Left lung (tissue), 10 donors: ENCODE measurements around the gene ULK3. TPM values are rescaled to one million over a fixed set of nuclear protein-coding genes. Genes with fewer than 3 reads are reported as not detected.

Experiments used
- ATAC-seq: fragments of 200-7000 bp; cut with Tn5 transposase; one replicate; pipeline ENCODE4 v1.9.1; 2020; ENCODE audit warnings: moderate library complexity
- DNase-seq, 4 donors: peaks; one replicate each; pipeline ENCODE4 v3.0.0-alpha.2; 2013 to 2020
- H3K27ac ChIP-seq, 2 donors: fragments of 200-600 bp; sonication (generic) in 1 of 2; one replicate each; pipeline versions ENCODE4 v1.5.0 to v1.8.0; 2020 to 2021
- H3K27me3 ChIP-seq, 2 donors: fragments of 200-600 bp; sonication (generic) in 1 of 2; one replicate each; pipeline versions ENCODE4 v1.5.0 to v1.8.0; 2020 to 2021
- H3K36me3 ChIP-seq, 2 donors: fragments of 200-600 bp; sonication (generic) in 1 of 2; one replicate each; pipeline versions ENCODE4 v1.5.0 to v1.8.0; 2020 to 2021
- H3K4me1 ChIP-seq, 2 donors: fragments of 200-600 bp; one replicate each; pipeline ENCODE4 v1.8.0; 2021
- H3K4me3 ChIP-seq, 2 donors: fragments of 200-600 bp; sonication (generic) in 1 of 2; one replicate each; pipeline versions ENCODE4 v1.5.0 to v1.8.0; 2020 to 2021; ENCODE audit warnings: mild to moderate bottlenecking in 1 of 2
- H3K9me3 ChIP-seq, 2 donors: fragments of 200-600 bp; sonication (generic) in 1 of 2; one replicate each; pipeline versions ENCODE4 v1.5.0 to v1.8.0; 2020 to 2021
- intact Hi-C, 2 donors: fragments of 100-400 bp; cut with DNase I; formaldehyde crosslinking; loops; one replicate each; pipeline versions ENCODE4 v1.11.2 to v1.14.2; 2022
- polyA plus RNA-seq, 6 donors: library from polyadenylated mRNA; unstranded; fragments of 120-200 nt; gene quantifications; one replicate each; pipeline ENCODE4 v1.2.1, GENCODE V29; 2013; ENCODE audit not compliant: insufficient read length in 6 of 6
- total RNA-seq, 2 donors: library from RNA; stranded (reverse); fragmentation: NEBNext Ultra II Directional; extraction: Animal tissue kit (Norgen Biotek cat#: 25700); gene quantifications; one replicate each; pipeline ENCODE4 v1.2.1, GENCODE V29; 2021
- TF ChIP-seq, protein P1 (sequence below), 2 donors: fragments of 200-600 bp; sonication (generic) in 1 of 2; IDR thresholded peaks; one replicate each; pipeline versions ENCODE4 v1.5.0 to v1.8.0; 2021; ENCODE audit warnings: antibody characterized with exemption in 2 of 2
- donor health status: DM: no; HTN: yes; CAD: no.
- donor health status: DM: no; HTN: no; CAD: no.

Gene ULK3
- total and polyA plus RNA-seq, 8 donors = 27.3 to 45.1 (median 37.4) TPM

DNA sequence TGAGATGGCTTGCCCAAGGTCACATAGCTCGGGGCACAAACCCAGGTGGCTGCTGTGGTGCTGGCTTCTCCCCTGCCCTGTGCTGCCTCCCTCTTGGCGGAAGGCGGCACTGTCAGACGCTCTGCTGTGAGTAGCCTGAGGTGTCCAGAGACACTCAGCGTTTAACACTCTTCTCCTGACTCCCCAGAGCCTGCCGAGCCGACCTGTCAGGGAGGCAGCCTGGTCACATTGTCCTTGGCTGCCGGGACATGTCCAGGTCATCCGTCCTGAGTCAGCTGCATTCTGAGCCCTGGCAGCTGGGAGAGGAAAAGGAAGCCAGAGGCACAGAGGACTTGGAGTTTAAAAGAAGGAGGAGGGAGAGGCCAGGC is 25.6 kb downstream of the ULK3 start:
- no peak overlapping the region for H3K27ac ChIP-seq

DNA sequence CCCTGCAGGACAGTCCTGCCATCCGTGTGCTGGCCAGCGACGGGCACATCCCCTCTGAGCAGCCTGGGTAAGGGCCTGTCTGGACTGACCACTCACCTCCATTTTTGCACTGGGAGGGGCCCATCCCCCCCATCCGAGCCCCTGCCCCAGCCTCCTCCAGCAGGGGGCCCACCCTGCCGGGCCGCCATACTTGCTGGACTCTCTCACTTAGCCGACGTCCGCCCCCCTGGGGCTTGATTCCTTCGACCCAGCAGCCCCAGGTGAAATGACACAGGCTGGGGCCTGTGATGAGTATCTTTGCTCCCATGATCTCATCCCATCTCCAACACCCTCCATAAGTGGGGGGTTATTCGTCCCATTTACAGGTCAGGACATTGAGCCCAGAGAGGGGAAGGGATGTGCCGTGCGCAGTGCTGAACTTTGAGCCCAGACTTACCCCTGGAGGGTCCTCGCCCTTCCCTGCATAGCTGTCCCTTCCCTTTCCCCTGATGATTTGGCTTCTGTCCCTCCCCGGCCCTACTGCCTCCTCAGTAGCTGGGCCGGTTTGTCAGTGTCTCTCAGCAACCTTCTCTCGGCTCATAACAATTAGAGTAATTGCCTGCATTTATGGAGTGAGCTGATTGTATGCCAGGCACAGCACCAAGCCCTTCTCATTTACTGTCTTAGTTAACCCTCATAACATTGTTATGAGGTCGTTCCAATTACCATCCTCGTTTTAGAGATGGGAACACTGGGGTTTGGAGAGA is 26.2 kb downstream of the ULK3 start:
- intact Hi-C loops = no loop called here
- H3K27ac ChIP-seq = no peak overlapping the region
- H3K27me3 ChIP-seq = peaks cover 0 to 6% of the 10 kb centered on the region in 2 donors
- peaks cover 0 to 8% of the 10 kb centered on the region in 2 donors for H3K4me1 ChIP-seq
- H3K36me3 ChIP-seq = no peaks in the 10 kb centered on the region
- H3K9me3 ChIP-seq = no peaks in the 10 kb centered on the region
- no peak for DNase-seq
- TF ChIP-seq, protein P1, sequence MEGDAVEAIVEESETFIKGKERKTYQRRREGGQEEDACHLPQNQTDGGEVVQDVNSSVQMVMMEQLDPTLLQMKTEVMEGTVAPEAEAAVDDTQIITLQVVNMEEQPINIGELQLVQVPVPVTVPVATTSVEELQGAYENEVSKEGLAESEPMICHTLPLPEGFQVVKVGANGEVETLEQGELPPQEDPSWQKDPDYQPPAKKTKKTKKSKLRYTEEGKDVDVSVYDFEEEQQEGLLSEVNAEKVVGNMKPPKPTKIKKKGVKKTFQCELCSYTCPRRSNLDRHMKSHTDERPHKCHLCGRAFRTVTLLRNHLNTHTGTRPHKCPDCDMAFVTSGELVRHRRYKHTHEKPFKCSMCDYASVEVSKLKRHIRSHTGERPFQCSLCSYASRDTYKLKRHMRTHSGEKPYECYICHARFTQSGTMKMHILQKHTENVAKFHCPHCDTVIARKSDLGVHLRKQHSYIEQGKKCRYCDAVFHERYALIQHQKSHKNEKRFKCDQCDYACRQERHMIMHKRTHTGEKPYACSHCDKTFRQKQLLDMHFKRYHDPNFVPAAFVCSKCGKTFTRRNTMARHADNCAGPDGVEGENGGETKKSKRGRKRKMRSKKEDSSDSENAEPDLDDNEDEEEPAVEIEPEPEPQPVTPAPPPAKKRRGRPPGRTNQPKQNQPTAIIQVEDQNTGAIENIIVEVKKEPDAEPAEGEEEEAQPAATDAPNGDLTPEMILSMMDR (IDR thresholded peaks at IDR 0.05) = no peak
- no peak overlapping the region for H3K4me3 ChIP-seq
- ATAC-seq = no peak

More for the DNA sequence above, 25.6 kb downstream of the ULK3 start:
- Histone ChIP-seq H3K36me3 (no peaks in the 10 kb centered on the region), H3K4me3 (no peak overlapping the region), H3K4me1 (peaks cover 0 to 8% of the 10 kb centered on the region in 2 donors), H3K9me3 (no peaks in the 10 kb centered on the region), H3K27me3 (peaks cover 0 to 6% of the 10 kb centered on the region in 2 donors)
- intact Hi-C loops = no loop called here
- DNase-seq (no peak), ATAC-seq (peak; percentile 51)
- TF ChIP-seq, protein P1 (IDR thresholded peaks at IDR 0.05) = no peak

DNA sequence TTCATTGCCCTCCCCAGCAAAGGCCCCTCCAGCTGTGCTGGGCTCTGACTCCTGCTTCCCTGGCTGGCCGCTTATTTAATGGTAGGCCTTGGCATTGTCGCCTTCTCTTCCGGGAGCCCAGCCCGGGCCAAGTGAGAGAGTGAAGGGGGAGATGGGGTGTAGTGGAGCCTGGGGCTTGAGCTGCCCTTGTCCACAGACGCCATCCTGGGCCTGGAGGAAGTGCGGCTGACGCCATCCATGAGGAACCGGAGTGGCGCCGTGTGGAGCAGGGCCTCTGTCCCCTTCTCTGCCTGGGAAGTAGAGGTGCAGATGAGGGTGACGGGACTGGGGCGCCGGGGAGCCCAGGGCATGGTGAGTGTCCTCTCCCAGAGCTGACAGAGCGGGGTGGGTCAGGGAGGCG is 27.0 kb downstream of the ULK3 start:
- peaks cover 0 to 6% of the 10 kb centered on the region in 2 donors for H3K27me3 ChIP-seq
- DNase-seq = peak in 1 of 4 donors; percentile 59
- H3K36me3 ChIP-seq = no peaks in the 10 kb centered on the region
- no peak overlapping the region for H3K4me3 ChIP-seq
- TF ChIP-seq, protein P1 (IDR thresholded peaks at IDR 0.05) = no peak
- peaks cover 0 to 8% of the 10 kb centered on the region in 2 donors for H3K4me1 ChIP-seq
- intact Hi-C loops = no loop called here
- ATAC-seq = no peak
- H3K9me3 ChIP-seq = no peaks in the 10 kb centered on the region
- no peak overlapping the region for H3K27ac ChIP-seq

DNA sequence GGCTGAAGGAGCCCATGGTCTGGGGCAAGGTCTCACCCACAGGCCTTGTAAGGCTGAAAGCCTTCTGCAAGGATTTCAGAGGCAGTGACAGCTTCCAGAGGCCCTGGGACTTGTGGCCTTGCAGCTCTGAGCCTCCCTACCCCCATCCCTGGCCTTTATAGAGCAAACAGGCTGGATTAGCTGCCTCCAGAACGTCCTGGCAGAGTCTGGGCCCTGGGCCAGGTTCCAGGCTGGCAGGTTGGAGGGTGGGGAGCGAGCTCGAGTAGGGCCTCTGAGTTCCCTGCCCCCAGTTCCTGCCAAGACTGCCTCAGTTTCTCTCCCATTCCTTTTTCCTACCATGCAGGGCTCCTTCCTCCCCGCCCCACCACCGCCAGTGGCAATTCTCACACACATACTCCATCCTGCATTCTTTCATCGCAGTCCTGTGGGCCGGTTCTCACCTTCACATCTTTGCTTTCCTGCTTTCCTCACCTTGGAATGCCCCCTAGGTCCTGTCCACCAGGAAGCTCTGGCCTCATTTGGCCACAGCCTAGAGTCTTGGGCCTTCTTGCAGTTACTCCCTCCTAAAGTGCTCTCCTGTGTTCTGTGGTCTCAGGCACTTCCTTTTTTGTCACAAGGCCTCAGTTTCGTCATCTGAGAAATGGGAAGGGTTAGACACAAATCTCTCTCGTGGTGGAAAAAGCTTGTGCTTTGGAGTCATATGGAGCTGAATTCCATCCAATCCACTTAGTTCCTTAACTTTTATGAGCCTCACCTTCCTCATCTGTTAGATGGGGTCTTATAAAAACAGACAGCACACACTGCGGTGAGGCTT is 27.6 kb downstream of the ULK3 start:
- Histone ChIP-seq H3K27me3 (no peaks in the 10 kb centered on the region), H3K9me3 (no peaks in the 10 kb centered on the region), H3K4me3 (no peak overlapping the region), H3K36me3 (no peaks in the 10 kb centered on the region), H3K4me1 (peaks cover 0 to 8% of the 10 kb centered on the region in 2 donors), H3K27ac (no peak overlapping the region)
- ATAC-seq (peak; percentile 62), DNase-seq (peak in 1 of 4 donors; percentile 61)
- intact Hi-C loops = no loop called here
- TF ChIP-seq, protein P1 (IDR thresholded peaks at IDR 0.05) = no peak

DNA sequence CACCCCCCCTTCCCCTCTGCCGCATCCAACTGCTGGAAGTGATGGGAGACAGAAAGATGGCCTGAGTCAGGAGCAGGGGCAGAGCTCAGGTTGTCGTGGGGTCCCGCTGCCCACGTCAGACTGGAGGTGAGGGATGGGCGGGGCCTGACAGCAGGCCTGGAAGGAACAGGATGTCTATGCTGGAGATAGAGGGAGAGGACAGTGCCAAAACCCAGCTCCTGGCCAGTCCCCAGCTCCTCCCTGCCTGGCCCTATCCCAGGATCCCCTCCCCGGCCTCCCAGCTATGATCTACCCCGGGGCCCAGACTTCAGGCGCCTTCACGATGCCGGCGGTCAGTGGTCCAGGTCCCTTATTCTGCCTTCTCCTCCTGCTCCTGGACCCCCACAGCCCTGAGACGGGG is 30.4 kb downstream of the ULK3 start, which contains the start of gene LMAN1L:
LMAN1L (plus strand) TSS at position 303 of the 400 bp plus-strand sequence; CDS start at position 323, 20 bp downstream.
- TF ChIP-seq, protein P1 (IDR thresholded peaks at IDR 0.05) = no peak
- ATAC-seq = no peak

More for the DNA sequence above, 30.4 kb downstream of the ULK3 start, which contains the start of gene LMAN1L:
- Histone ChIP-seq H3K4me1 (no peaks in the 10 kb centered on the region), H3K4me3 (no peak within 1 kb of the TSS), H3K36me3 (no peaks in the 10 kb centered on the region), H3K9me3 (no peaks in the 10 kb centered on the region), H3K27me3 (no peaks in the 10 kb centered on the region), H3K27ac (no peak within 1 kb of the TSS)
- intact Hi-C loops = no loop called here
- DNase-seq = peak in 2 of 4 donors; percentile 30 to 48
